PFSK-1 (cell line): ENCODE measurements around the gene SLC41A3.

Experiments used
- POLR2AphosphoS5 ChIP-seq: IDR thresholded peaks from 2 replicates; pipeline ENCODE4 v1.6.1; 2012; ENCODE audit warnings: low read depth, mild to moderate bottlenecking, control low read depth, low read length, moderate library complexity
- TF ChIP-seq, protein P1 (sequence below), 2 experiments: IDR thresholded peaks; 2 replicates each; pipeline versions ENCODE4 v1.6.1 to v1.8.0; 2011 to 2012; ENCODE audit warnings: low read depth in 2 of 2, low read length in 2 of 2, control low read depth in 1 of 2, inconsistent platforms in 1 of 2, mild to moderate bottlenecking in 1 of 2, moderate library complexity in 1 of 2; ENCODE audit not compliant: insufficient read depth in 1 of 2

DNA sequence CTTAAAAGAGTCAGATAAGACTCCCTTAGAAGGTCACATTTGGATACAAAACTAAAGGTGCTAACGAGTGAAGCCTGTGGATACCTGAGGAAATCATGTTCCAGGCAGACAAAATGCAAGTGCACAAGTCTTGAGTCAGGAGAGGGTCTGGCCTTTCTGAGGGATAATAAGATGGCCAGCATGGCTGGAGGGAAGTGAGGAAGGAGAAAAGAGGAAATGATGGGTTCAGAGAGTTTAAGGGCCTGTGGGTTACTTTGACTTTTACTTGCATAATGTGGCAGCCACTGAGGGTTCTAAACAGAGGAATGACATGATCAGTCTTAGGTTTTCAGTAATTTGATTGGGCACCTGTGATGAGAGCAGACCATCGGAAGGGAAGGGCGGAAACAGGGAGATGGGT lies 118.4 kb downstream of the SLC41A3 start:
- no peak for TF ChIP-seq POLR2AphosphoS5
- TF ChIP-seq, protein P1, sequence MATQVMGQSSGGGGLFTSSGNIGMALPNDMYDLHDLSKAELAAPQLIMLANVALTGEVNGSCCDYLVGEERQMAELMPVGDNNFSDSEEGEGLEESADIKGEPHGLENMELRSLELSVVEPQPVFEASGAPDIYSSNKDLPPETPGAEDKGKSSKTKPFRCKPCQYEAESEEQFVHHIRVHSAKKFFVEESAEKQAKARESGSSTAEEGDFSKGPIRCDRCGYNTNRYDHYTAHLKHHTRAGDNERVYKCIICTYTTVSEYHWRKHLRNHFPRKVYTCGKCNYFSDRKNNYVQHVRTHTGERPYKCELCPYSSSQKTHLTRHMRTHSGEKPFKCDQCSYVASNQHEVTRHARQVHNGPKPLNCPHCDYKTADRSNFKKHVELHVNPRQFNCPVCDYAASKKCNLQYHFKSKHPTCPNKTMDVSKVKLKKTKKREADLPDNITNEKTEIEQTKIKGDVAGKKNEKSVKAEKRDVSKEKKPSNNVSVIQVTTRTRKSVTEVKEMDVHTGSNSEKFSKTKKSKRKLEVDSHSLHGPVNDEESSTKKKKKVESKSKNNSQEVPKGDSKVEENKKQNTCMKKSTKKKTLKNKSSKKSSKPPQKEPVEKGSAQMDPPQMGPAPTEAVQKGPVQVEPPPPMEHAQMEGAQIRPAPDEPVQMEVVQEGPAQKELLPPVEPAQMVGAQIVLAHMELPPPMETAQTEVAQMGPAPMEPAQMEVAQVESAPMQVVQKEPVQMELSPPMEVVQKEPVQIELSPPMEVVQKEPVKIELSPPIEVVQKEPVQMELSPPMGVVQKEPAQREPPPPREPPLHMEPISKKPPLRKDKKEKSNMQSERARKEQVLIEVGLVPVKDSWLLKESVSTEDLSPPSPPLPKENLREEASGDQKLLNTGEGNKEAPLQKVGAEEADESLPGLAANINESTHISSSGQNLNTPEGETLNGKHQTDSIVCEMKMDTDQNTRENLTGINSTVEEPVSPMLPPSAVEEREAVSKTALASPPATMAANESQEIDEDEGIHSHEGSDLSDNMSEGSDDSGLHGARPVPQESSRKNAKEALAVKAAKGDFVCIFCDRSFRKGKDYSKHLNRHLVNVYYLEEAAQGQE (IDR thresholded peaks at IDR 0.05; ENCODE audit: insufficient read depth in 1 of 2, low read depth in 2 of 2, low read length in 2 of 2), result no peak
